ENCODE measurements around the gene MAD1L1.

MAD1L1 gene

DNA sequence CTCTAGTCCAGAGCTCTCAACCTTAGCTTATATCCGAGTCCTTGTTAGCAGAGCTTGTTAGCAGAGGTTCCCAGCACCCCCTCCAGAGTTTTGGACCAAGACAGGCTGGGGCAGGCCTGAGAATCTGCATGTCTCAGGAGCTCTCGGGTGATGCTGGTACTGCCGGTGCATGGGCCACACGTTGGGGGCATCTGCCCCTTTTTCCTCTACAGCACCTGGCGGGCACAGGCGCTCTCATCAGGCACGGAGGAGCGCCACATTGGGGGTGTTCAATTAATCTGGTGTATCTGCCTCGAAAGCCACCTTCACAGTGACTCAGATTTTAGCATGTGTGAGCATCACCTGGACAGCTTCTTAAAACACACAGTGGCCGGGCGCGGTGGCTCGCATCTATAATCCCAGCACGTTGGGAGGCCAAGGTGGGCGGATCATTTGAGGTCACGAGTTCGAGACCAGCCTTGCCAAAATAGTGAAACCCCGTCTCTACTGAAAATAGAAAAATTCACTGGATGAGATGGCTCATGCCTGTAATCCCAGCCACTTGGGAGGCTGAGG is 445.0 kb downstream of the MAD1L1 start:
- Histone ChIP-seq H3K27ac (ENCODE audit: low read depth, low read length) (no peak overlapping the region), H3K27me3 (ENCODE audit: control insufficient read depth, insufficient read depth, low read length) (no peaks in the 10 kb centered on the region), H3K9ac (ENCODE audit: low read length) (no peak overlapping the region)

GRCh38 chr7:1787241-1787640 is 445.5 kb downstream of the MAD1L1 start:
- Histone ChIP-seq H3K36me3 (ENCODE audit: control insufficient read depth, insufficient read depth, low read length) (no peaks in the 10 kb centered on the region), H3K9ac (ENCODE audit: low read length) (no peak overlapping the region), H3K27me3 (ENCODE audit: control insufficient read depth, insufficient read depth, low read length) (no peaks in the 10 kb centered on the region), H3K4me3 (ENCODE audit: low read length) (no peak overlapping the region), H3K4me1 (ENCODE audit: control insufficient read depth, insufficient read depth, low read length) (no peaks in the 10 kb centered on the region), H3K27ac (ENCODE audit: low read depth, low read length) (no peak overlapping the region)

More for the DNA sequence above, 445.0 kb downstream of the MAD1L1 start:
- Histone ChIP-seq H3K4me1 (ENCODE audit: control insufficient read depth, insufficient read depth, low read length) (no peaks in the 10 kb centered on the region), H3K36me3 (ENCODE audit: control insufficient read depth, insufficient read depth, low read length) (no peaks in the 10 kb centered on the region), H3K4me3 (ENCODE audit: low read length) (no peak overlapping the region)

DNA sequence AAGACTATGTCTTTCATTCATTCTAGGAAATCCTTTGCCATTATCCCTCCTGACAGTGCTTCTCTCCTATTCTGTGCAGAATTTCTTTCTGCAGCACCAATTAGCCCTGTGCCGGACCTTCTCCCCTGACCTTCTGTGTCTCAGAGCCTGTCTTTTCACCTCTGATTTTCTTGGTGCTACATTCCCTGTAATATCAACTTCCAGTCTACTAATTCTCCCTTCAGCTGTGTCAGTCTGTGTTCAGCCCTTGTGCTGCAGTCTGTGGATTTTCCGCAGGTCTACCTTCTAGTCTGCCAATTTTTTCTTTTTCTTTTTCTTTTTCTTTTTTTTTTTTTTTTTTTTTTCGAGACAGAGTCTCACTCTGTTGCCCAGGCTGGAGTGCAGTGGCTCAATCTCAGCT is 446.9 kb downstream of the MAD1L1 start:
- Histone ChIP-seq H3K4me1 (ENCODE audit: control insufficient read depth, insufficient read depth, low read length) (no peaks in the 10 kb centered on the region), H3K4me3 (ENCODE audit: low read length) (no peak overlapping the region), H3K36me3 (ENCODE audit: control insufficient read depth, insufficient read depth, low read length) (no peaks in the 10 kb centered on the region), H3K9ac (ENCODE audit: low read length) (no peak overlapping the region), H3K27ac (ENCODE audit: low read depth, low read length) (no peak overlapping the region), H3K27me3 (ENCODE audit: control insufficient read depth, insufficient read depth, low read length) (no peaks in the 10 kb centered on the region)

DNA sequence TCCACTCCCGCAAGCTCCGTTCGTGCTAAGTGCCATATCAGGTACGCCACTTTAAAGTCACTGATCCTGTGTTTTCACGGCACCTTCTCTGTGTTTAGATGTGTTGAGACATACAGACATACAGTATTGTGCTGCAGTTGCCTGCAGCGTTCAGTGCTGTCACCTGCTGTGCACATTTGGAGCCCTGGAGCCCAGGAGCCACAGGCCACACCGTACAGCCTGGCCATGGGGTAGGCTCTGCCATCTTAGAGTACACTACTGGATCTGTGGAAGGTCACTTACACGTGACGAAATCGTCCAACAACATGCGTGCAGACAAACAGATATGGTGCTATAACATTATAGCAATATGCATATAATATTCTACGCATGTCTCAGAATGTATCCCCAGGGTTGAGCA is 451.4 kb downstream of the MAD1L1 start:
- Histone ChIP-seq H3K9ac (ENCODE audit: low read length) (no peak overlapping the region), H3K36me3 (ENCODE audit: control insufficient read depth, insufficient read depth, low read length) (no peaks in the 10 kb centered on the region), H3K27me3 (ENCODE audit: control insufficient read depth, insufficient read depth, low read length) (no peaks in the 10 kb centered on the region), H3K4me3 (ENCODE audit: low read length) (no peak overlapping the region), H3K27ac (ENCODE audit: low read depth, low read length) (no peak overlapping the region), H3K4me1 (ENCODE audit: control insufficient read depth, insufficient read depth, low read length) (no peaks in the 10 kb centered on the region)

GRCh38 chr7:1779445-1779844 is 453.3 kb downstream of the MAD1L1 start:
- no peaks in the 10 kb centered on the region for H3K27me3 ChIP-seq (ENCODE audit: control insufficient read depth, insufficient read depth, low read length)
- no peak overlapping the region for H3K4me3 ChIP-seq (ENCODE audit: low read length)
- no peaks in the 10 kb centered on the region for H3K36me3 ChIP-seq (ENCODE audit: control insufficient read depth, insufficient read depth, low read length)
- no peak overlapping the region for H3K9ac ChIP-seq (ENCODE audit: low read length)
- H3K27ac ChIP-seq (ENCODE audit: low read depth, low read length): no peak overlapping the region
- no peaks in the 10 kb centered on the region for H3K4me1 ChIP-seq (ENCODE audit: control insufficient read depth, insufficient read depth, low read length)

DNA sequence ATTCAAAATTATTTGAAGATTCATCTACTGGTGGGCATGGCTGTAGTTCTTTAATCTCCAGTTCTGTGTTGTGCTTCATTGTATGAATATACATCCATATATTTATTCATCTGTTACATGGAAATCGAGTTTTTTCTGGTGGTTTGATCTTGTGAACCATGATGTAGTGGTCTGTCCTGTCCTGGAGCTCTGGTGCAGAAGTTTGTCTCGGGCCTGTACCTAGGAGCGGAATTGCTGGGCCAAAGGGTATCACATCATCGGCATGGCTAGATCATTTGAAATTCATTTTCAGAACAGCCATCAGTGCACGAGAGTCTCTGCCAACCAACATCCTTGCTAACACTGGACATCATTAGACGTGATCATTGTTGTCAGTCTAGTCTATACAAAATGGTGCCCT is 455.6 kb downstream of the MAD1L1 start:
- Histone ChIP-seq H3K4me1 (ENCODE audit: control insufficient read depth, insufficient read depth, low read length) (no peaks in the 10 kb centered on the region), H3K27ac (ENCODE audit: low read depth, low read length) (no peak overlapping the region), H3K36me3 (ENCODE audit: control insufficient read depth, insufficient read depth, low read length) (no peaks in the 10 kb centered on the region), H3K4me3 (ENCODE audit: low read length) (no peak overlapping the region), H3K27me3 (ENCODE audit: control insufficient read depth, insufficient read depth, low read length) (no peaks in the 10 kb centered on the region), H3K9ac (ENCODE audit: low read length) (no peak overlapping the region)

DNA sequence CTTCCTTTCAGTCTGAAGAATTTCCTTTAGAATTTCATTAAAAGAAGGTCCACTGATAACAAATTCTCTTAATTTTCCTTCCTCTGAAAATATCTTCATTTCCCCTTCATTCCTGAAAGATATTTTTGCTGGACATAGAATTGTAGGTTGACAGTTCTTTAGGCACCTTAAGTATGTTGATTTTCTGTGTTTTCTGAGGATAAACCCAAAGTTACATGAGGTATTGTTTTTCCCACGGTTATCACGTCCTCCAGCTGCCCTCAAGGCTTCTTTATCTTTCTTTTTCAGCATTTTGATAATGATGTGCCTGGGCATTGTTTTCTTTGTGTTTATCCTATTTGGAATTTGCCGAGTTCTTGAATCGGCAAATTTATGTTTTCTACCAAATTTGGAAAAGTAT is 457.4 kb downstream of the MAD1L1 start:
- Histone ChIP-seq H3K27me3 (ENCODE audit: control insufficient read depth, insufficient read depth, low read length) (no peaks in the 10 kb centered on the region), H3K9ac (ENCODE audit: low read length) (no peak overlapping the region), H3K4me1 (ENCODE audit: control insufficient read depth, insufficient read depth, low read length) (no peaks in the 10 kb centered on the region), H3K36me3 (ENCODE audit: control insufficient read depth, insufficient read depth, low read length) (no peaks in the 10 kb centered on the region), H3K4me3 (ENCODE audit: low read length) (no peak overlapping the region), H3K27ac (ENCODE audit: low read depth, low read length) (no peak overlapping the region)

DNA sequence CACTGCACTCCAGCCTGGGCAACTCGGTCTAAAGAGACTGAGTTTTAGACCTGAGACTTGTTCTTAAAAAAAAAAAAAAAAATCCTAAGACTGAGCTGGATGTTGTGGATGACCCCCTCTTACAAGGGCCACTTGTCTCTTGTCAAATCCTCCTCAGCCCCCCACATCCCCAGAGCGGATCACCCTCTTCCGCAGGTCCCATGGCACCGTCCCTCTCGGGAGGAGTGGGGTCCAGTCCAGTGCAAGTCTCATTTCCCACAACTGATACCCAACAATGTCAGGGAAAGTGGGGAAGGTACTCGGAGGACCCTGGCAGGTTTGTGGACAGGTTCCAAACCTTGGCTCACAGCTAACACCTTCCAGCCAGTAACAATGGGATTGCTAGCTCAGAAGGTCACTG is 462.4 kb downstream of the MAD1L1 start:
- Histone ChIP-seq H3K4me3 (ENCODE audit: low read length) (no peak overlapping the region), H3K36me3 (ENCODE audit: control insufficient read depth, insufficient read depth, low read length) (no peaks in the 10 kb centered on the region), H3K9ac (ENCODE audit: low read length) (no peak overlapping the region), H3K27ac (ENCODE audit: low read depth, low read length) (no peak overlapping the region), H3K4me1 (ENCODE audit: control insufficient read depth, insufficient read depth, low read length) (no peaks in the 10 kb centered on the region), H3K27me3 (ENCODE audit: control insufficient read depth, insufficient read depth, low read length) (no peaks in the 10 kb centered on the region)

- H3K4me1 ChIP-seq (ENCODE audit: control insufficient read depth, insufficient read depth, low read length): no peaks in the 10 kb centered on the region
- H3K9ac ChIP-seq (ENCODE audit: low read length): no peak overlapping the region
- H3K27ac ChIP-seq (ENCODE audit: low read depth, low read length): no peak overlapping the region
- no peaks in the 10 kb centered on the region for H3K27me3 ChIP-seq (ENCODE audit: control insufficient read depth, insufficient read depth, low read length)
- no peaks in the 10 kb centered on the region for H3K36me3 ChIP-seq (ENCODE audit: control insufficient read depth, insufficient read depth, low read length)
- no peak overlapping the region for H3K4me3 ChIP-seq (ENCODE audit: low read length)
Measured at GRCh38 chr7:1769286-1770200, 463.2 kb downstream of the MAD1L1 start.

- H3K27me3 ChIP-seq (ENCODE audit: control insufficient read depth, insufficient read depth, low read length): no peaks in the 10 kb centered on the region
- no peaks in the 10 kb centered on the region for H3K4me1 ChIP-seq (ENCODE audit: control insufficient read depth, insufficient read depth, low read length)
- no peak overlapping the region for H3K27ac ChIP-seq (ENCODE audit: low read depth, low read length)
- no peak overlapping the region for H3K9ac ChIP-seq (ENCODE audit: low read length)
- no peaks in the 10 kb centered on the region for H3K36me3 ChIP-seq (ENCODE audit: control insufficient read depth, insufficient read depth, low read length)
- no peak overlapping the region for H3K4me3 ChIP-seq (ENCODE audit: low read length)
Measured at GRCh38 chr7:1768832-1769231, 463.9 kb downstream of the MAD1L1 start.

GRCh38 chr7:1767524-1767923 is 465.2 kb downstream of the MAD1L1 start:
- Histone ChIP-seq H3K36me3 (ENCODE audit: control insufficient read depth, insufficient read depth, low read length) (no peaks in the 10 kb centered on the region), H3K4me3 (ENCODE audit: low read length) (no peak overlapping the region), H3K9ac (ENCODE audit: low read length) (no peak overlapping the region), H3K27ac (ENCODE audit: low read depth, low read length) (no peak overlapping the region), H3K4me1 (ENCODE audit: control insufficient read depth, insufficient read depth, low read length) (no peaks in the 10 kb centered on the region), H3K27me3 (ENCODE audit: control insufficient read depth, insufficient read depth, low read length) (no peaks in the 10 kb centered on the region)

All from rectal smooth muscle tissue (tissue), 1 donor.